ENCODE measurements around the gene CLDN5.
"Not testable (repeated sequence)": the region's sequence is repeated elsewhere in the genome, so short reads cannot be mapped to it uniquely, and the experiment has no call there.

CLDN5 gene

GRCh38 chr22:19547620-19548019 lies 23.4 kb upstream of the CLDN5 start:
- no peak for DNase-seq

GRCh38 chr22:19546680-19547079 lies 22.5 kb upstream of the CLDN5 start:
- DNase-seq: no peak

GRCh38 chr22:19545935-19546207 lies 21.7 kb upstream of the CLDN5 start:
- DNase-seq: no peak

GRCh38 chr22:19543970-19544708 lies 19.9 kb upstream of the CLDN5 start:
- DNase-seq: no peak

GRCh38 chr22:19540394-19540793 lies 16.2 kb upstream of the CLDN5 start:
- DNase-seq: no peak

GRCh38 chr22:19537941-19538488 lies 13.8 kb upstream of the CLDN5 start:
- DNase-seq: no peak

GRCh38 chr22:19536564-19536963 lies 12.4 kb upstream of the CLDN5 start:
- DNase-seq: no peak

GRCh38 chr22:19535001-19535400 lies 10.8 kb upstream of the CLDN5 start:
- no peak for DNase-seq

GRCh38 chr22:19533857-19534256 lies 9.6 kb upstream of the CLDN5 start:
- no peak for DNase-seq

GRCh38 chr22:19533049-19533626 lies 8.9 kb upstream of the CLDN5 start:
- DNase-seq: no peak

GRCh38 chr22:19531327-19531726 lies 7.1 kb upstream of the CLDN5 start:
- not testable (repeated sequence) for DNase-seq

GRCh38 chr22:19530751-19531150 lies 6.5 kb upstream of the CLDN5 start:
- no peak for DNase-seq

GRCh38 chr22:19529811-19530210 lies 5.6 kb upstream of the CLDN5 start:
- DNase-seq: no peak

- DNase-seq: no peak
Observed at GRCh38 chr22:19527861-19528417, 3.7 kb upstream of the CLDN5 start.

GRCh38 chr22:19527321-19527721 lies 3.1 kb upstream of the CLDN5 start:
- DNase-seq: no peak

GRCh38 chr22:19526702-19527111 lies 2.5 kb upstream of the CLDN5 start:
- DNase-seq: no peak

GRCh38 chr22:19526076-19526701 lies 2.0 kb upstream of the CLDN5 start:
- no peak for DNase-seq

- DNase-seq: no peak
Observed at GRCh38 chr22:19525666-19526065, 1.5 kb upstream of the CLDN5 start.

- no peak for DNase-seq
Observed at GRCh38 chr22:19525116-19525660, 978 bp upstream of the CLDN5 start.

GRCh38 chr22:19523240-19524169 lies 705 bp downstream of the CLDN5 start:
- peak; percentile 27 for DNase-seq

- DNase-seq: no peak
Observed at GRCh38 chr22:19522881-19523239, 1.4 kb downstream of the CLDN5 start.

- no peak for DNase-seq
Observed at GRCh38 chr22:19522190-19522880, 1.9 kb downstream of the CLDN5 start.

Measured in activated CD4-positive, alpha-beta T cell treated with anti-CD3 and anti-CD28 coated beads, Interleukin-10, Interleukin-2, amounts not matched to agents 100 ng/mL and 50 ng/mL, durations not matched to agents 16 hours and 8 hours (primary cell).